ENCODE measurements around the gene VRTN.
A peak's percentile ranks its signal among the peaks of the same experiment; 100 is the strongest.

VRTN gene

DNA sequence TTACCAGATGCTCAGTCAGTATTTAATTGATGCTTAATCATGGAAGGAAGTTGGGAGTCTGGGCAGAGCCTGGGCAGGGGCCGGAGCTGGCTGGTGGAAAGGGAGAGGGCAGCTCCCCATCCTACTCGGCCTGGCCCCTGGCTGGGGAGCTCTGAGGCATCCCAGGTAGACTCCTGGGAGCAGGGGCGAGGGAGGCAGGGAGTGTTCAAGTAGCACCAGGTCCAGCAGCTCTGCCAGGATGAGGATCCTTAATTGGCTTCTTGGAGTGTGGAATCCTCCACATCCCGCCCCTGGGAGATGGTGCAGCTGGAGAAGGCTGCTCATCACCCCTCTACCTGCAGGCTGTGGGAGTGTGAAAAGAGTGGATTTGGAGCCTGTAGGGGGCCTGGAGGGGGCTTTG is 46.8 kb downstream of the VRTN start:
- ATAC-seq = no peak
- DNase-seq = no peak

DNA sequence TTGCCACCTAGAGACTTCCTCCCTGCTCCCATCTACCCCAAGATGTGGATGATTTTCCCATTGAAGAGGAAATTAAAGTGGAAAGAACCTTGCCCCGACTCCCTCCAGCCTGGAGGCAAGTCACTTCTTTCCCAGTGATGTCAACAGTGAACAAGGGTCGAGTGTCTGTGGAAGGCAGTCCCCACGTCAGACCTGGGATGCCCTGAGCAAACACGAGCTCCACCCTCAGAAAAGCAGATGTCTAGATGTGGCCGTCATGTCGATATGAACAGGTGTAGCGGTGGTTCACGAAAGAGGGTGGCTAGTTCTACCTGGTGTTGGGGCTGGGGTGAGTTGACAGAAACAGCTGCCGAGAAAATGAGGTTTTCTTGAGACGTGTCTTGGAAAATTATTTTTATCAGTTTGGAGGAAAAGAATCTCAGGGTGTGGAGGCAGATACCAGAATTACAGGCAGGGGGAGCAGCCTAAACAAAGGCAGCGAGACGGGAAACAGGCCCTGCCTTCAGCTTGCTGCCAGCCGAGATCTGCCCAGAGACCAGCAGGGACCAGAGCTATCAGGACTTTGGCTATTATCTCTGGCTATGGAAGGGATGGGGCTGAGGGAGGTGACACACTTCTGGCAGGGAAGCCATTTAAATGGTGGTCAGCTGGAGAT is 51.9 kb downstream of the VRTN start:
- ATAC-seq (no peak), DNase-seq (no peak)

DNA sequence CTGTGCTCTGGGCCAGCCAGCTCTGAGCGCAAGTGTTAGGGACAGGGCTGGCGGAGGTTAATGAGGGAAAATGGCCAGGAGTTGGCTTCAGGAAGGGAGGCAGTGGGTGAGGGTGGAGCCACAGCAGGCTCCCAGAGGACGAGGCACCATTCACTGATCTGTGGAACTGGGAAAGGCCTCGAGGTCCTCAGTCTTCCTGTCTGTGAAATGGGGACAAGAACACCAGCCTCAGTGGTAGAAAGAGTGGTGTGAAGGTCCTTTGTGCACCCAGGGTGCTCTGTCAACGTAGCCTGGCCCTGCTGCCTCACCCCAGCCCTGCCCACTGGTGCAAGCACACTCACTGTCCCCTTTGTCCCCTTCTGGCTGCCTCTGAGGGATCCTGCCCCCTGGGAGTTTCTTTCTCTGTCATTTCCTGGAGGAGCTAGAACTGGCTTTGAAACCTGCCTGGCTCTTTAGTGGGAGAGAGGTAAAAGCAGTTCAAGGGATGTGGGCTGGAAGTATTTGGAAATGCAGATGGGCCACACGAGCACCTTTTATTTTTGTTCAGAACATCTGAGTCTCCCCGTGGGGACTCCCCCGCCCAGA is 52.7 kb downstream of the VRTN start:
- peak; percentile 11 for DNase-seq
- no peak for ATAC-seq

DNA sequence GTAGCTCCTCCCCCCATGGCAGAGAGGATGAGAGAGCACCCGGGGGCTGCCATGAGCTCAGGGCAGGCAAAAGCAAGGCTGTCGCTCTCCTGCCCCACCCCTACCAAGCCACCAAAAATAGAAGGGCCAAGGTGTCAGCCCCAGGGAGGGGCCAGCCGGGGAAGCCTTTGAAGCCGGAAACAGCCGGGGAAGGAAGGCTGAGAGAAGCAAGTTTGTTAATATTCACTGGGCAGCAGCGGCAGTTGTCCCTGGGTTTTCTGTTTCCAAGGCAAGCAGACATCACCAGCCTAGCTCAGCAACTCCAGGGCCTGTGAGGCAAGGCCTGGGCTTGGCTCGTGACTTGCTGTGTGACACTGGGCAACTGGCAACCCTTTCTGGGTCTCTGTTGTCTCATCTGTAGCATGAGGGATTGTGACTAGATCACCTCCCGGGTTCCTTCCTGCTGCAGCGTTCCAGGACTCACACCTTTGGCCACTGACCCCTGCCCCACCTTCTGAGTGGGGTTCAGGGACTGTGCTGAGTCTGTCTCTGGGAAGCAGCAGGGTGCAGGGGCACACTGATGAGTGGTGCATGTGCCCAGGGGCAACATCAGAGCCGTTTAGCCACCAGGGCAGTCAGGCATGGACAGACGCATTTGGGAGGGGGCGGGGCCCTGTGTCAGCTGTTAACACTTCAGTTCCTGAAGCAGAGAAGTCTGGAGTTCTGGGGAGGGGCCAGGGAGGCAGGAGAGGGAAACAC is 53.4 kb downstream of the VRTN start:
- DNase-seq = peak; percentile 71
- peak; percentile 89 for ATAC-seq

DNA sequence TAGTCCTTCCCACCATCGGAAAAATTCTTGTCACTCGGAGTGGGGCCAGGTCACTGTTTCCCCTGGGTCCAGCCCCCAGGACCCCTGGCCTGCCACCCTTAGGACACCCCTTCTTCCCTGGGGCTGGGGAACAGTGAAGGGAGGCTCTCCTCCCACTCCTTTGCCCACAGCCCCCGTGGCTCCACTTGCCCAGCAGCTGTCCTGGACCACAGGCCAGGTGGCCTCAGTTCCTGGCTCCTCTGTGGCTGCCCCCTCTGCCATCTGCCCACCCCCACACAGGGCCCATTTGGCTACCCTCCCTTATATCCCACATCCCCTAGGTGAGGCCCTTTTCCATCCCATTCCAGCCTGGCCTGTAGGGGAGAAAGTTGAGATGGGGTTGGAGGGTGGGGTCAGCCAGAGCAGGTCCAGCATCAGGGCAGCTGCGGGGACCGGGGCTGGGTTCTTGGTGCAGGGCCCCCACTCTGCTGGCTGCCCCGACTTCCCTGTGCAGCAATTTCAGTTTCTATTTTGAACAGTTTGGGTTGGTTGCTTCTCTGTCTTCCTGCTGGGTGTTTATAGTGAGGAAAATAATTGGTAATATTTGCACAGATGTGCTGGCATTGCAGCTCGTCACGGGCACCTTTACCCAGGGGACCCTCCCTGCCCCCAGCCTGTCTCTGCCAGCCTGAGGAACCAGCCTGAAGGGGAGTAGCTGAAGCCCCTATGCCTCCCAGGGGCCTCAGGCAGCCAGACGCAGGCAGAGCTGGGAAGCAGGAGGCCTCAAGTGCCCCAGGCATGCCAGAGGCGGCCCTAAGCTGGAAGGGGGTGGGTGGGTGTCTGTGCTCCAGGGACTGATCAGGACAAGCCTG is 54.4 kb downstream of the VRTN start:
- ATAC-seq = no peak

GRCh38 chr14:74403619-74404417 is 55.5 kb downstream of the VRTN start:
- ATAC-seq (no peak), DNase-seq (no peak)

More for the DNA sequence above, 54.4 kb downstream of the VRTN start:
- no peak for DNase-seq

DNA sequence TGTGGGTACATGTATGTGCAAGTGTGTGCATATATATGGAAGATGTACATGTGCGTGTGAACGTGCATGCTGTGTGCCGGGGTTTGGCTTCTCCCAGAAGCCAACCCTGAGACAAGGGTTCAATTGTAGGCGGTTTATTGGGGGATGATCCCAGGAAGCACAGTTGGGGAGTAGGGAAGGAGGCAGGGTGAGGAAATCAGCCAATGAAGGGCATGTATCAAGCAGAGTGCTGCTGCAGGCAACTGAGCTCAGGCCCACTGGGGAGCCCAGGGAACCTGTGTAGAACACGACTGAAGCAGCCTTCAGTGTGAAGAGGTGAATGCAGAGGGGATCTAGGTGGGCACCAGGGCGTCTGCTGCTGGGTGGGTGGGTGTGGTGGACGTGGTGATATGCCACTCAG is 56.2 kb downstream of the VRTN start:
- ATAC-seq (no peak), DNase-seq (no peak)

DNA sequence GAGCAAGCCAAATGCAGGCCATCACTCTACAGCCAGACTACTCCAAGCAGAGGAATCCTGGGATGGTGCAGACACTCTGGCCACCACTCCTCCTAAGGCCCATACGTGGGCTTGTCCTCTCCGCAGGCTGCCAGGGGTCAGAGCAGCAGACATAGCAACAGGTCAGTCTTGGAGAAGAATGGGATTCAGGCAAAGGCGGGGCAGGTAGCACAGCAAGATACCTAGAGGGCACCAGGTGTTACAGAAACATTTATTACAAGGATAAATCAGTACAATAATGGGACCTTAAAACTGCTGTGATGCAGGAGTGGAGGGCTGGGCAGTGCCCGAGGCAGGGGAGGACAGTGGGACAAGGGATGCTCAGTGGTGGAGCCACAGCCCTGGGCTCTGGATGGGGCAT is 57.4 kb downstream of the VRTN start:
- no peak for ATAC-seq
- no peak for DNase-seq

- ATAC-seq = no peak
Observed at GRCh38 chr14:74407021-74407800, 58.9 kb downstream of the VRTN start.

GRCh38 chr14:74407801-74408154 is 59.5 kb downstream of the VRTN start:
- no peak for DNase-seq

More at GRCh38 chr14:74407021-74407800, 58.9 kb downstream of the VRTN start:
- no peak for DNase-seq

DNA sequence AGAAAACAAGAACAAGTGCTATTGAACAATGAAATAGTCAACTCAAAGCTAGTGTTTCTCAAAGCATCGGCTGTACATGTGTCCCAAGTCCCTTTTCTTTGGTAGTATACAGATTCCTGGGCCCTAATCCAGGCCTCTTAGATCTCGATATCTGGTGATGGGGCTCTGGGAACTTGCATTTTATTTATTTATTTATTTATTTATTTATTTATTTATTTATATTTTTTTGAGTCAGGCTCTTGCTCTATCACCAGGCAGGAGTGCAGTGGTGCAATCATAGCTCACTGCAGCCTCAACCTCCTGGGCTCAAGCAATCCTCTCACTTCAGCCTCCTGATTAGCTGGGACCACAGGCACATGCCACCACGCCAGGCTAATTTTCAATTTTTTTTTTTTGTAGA is 60.6 kb downstream of the VRTN start:
- no peak for DNase-seq
- no peak for ATAC-seq

More at GRCh38 chr14:74407801-74408154, 59.5 kb downstream of the VRTN start:
- ATAC-seq = no peak

- no peak for ATAC-seq
- no peak for DNase-seq
Observed at GRCh38 chr14:74409441-74409840, 61.2 kb downstream of the VRTN start.
